Panc1 (cell line): Measurements from ENCODE around the gene CDYL2. TPM values are rescaled to one million over a fixed set of nuclear protein-coding genes. Genes with fewer than 3 reads are reported as not detected.

Experiments used
- ATAC-seq: fragments of 200-7000 bp; cut with Tn5 transposase; 2 replicates; pipeline ENCODE4 v1.9.1; 2020; ENCODE audit warnings: mild to moderate bottlenecking, moderate library complexity
- BruUV-seq: library from RNA; stranded (reverse); fragments of 400-500 nt; replicated peaks from 2 replicates; lab custom pipeline; 2021; lab: Mats Ljungman, UMichigan
- CTCF ChIA-PET: fragments of 300-600 bp; sonication (Branson Sonifier 250); formaldehyde crosslinking; loops from one replicate; lab custom pipeline; 2022; ENCODE audit warnings: antibody characterized with exemption; lab: Charles Lee
- POLR2A ChIA-PET: fragments of 300-600 bp; sonication (Branson Sonifier 250); formaldehyde crosslinking; loops from one replicate; lab custom pipeline; 2022; ENCODE audit warnings: antibody characterized with exemption; lab: Charles Lee
- DNase-seq: peaks from one replicate; pipeline ENCODE4 v3.0.0-alpha.2; 2010; ENCODE audit warnings: low read depth, low spot score
- H3K27ac ChIP-seq: 2 replicates; pipeline ENCODE4 v1.5.1; 2011; ENCODE audit warnings: mild to moderate bottlenecking, low read length, inconsistent platforms
- H3K27me3 ChIP-seq: fragments of 200-500 bp; sonication (Bioruptor generic); 2 replicates; pipeline ENCODE4 v1.6.0; 2014; ENCODE audit warnings: low read length, inconsistent platforms; ENCODE audit not compliant: control insufficient read depth, insufficient read depth
- H3K36me3 ChIP-seq: fragments of 200-500 bp; sonication (Bioruptor generic); 2 replicates; pipeline ENCODE4 v1.5.1; 2014; ENCODE audit warnings: inconsistent platforms, mild to moderate bottlenecking, low read length, moderate library complexity; ENCODE audit not compliant: control insufficient read depth, insufficient read depth
- H3K4me1 ChIP-seq: 2 replicates; pipeline ENCODE4 v1.5.1; 2011; ENCODE audit warnings: inconsistent platforms, mild to moderate bottlenecking, low read length, moderate library complexity; ENCODE audit not compliant: control insufficient read depth, insufficient read depth
- H3K4me3 ChIP-seq, 2 experiments: 2 replicates each; pipeline ENCODE4 v1.5.1; 2011 to 2012; ENCODE audit warnings: low read depth in 2 of 2, low read length in 2 of 2, mild to moderate bottlenecking in 2 of 2, inconsistent platforms in 1 of 2, moderate library complexity in 1 of 2
- H3K9me3 ChIP-seq: fragments of 200-500 bp; sonication (Bioruptor generic); 2 replicates; pipeline ENCODE4 v1.5.1; 2014; ENCODE audit warnings: low read depth, mild to moderate bottlenecking, inconsistent platforms, low read length, moderate library complexity; ENCODE audit not compliant: control insufficient read depth, insufficient read depth
- CTCF ChIP-seq: fragments of 450-650 bp; IDR thresholded peaks from 2 replicates; pipeline ENCODE4 v1.5.1; 2017; ENCODE audit warnings: mild to moderate bottlenecking
- POLR2AphosphoS5 ChIP-seq: IDR thresholded peaks from 2 replicates; pipeline ENCODE4 v1.6.1; 2012; ENCODE audit warnings: mild to moderate bottlenecking, low read depth, low read length, moderate library complexity
- REST ChIP-seq, 2 experiments: IDR thresholded peaks; 2 replicates each; pipeline ENCODE4 v1.6.1; 2011 to 2012; ENCODE audit warnings: low read depth in 2 of 2, control low read depth in 1 of 2, low read length in 1 of 2, mild to moderate bottlenecking in 1 of 2, moderate library complexity in 1 of 2; ENCODE audit not compliant: insufficient read depth in 1 of 2
- SIN3A ChIP-seq: IDR thresholded peaks from 2 replicates; pipeline ENCODE4 v1.6.1; 2012; ENCODE audit warnings: low read depth, mild to moderate bottlenecking, low read length, moderate library complexity, borderline replicate concordance; ENCODE audit not compliant: insufficient read depth
- TCF7L2 ChIP-seq: IDR thresholded peaks from 2 replicates; pipeline ENCODE4 v1.6.1; 2011; ENCODE audit warnings: mild to moderate bottlenecking, low read depth, low read length, inconsistent platforms
- in situ Hi-C: cut with HindIII; loops from 2 replicates; pipeline ENCODE4 v1.10.0; 2016; ENCODE audit warnings: low sequenced_read_pairs, low pct_unique_long_range_greater_than_20kb
- intact Hi-C: fragments of 100-400 bp; cut with micrococcal nuclease; formaldehyde crosslinking; loops from one replicate; pipeline ENCODE4 v1.10.0; 2022; ENCODE audit not compliant: unreplicated experiment
- total RNA-seq: library from RNA; stranded (reverse); gene quantifications from one replicate; pipeline ENCODE4 v1.2.1, GENCODE V29; 2021; ENCODE audit not compliant: unreplicated experiment

The CDYL2 gene
- total RNA-seq, 1 experiment from 2014 or later, result 6.1 TPM

DNA sequence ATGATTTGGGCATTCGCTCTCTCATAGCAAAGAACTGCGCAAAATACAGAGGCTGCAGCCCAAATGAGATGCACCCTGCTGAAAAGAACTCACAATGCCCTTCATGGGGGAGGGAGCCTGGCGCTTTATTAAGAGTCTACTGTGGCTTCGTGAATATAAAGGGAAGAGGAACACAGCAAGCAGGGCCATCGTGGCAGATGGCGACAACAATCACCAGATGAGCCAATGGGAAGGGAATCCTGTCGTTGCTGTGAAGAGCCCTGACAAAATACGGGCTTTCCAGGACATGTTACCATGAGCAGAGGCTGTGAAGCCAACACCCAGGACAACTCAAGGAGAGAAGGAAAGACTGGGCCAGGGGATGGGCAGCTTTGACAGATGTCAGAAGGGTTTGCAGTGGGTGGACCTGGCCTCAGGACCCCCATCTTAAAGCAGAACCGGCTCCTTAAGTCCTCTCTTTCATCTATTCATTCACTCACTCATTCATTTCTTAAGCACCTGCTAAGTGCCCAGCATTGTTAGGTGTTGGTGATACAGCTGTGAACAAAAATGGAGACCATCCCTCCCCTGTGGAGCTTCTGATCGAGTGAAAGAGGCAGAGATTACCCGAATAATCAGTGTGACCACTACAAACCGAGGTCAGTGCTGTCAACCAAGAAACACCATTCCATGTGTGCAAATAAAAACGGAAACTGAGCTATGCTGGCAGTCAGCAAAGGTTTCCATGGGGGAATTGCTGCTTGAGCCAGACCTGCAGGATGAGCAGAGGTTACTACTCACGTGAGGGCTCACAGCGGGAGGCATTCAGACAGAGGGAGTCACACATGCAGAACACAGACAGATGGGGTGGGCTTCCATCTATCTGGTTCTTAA is 137.8 kb downstream of the CDYL2 start:
- in situ Hi-C loops, result no loop called here
- Histone ChIP-seq H3K36me3 (no peaks in the 10 kb centered on the region), H3K27me3 (no peaks in the 10 kb centered on the region), H3K4me3 (no peak overlapping the region), H3K27ac (no peak overlapping the region), H3K4me1 (no peaks in the 10 kb centered on the region), H3K9me3 (no peaks in the 10 kb centered on the region)
- ChIA-PET CTCF (no interaction called here), POLR2A (no interaction called here)
- TF ChIP-seq REST (IDR thresholded peaks at IDR 0.05; ENCODE audit: insufficient read depth in 1 of 2, low read depth in 2 of 2, low read length in 1 of 2) (no peak), SIN3A (no peak), POLR2AphosphoS5 (no peak), CTCF (no peak), TCF7L2 (no peak)
- BruUV-seq, result no TSS peak
- DNase-seq (no peak), ATAC-seq (no peak)
- intact Hi-C loops, result no loop called here

GRCh38 chr16:80665356-80665755 is 139.0 kb downstream of the CDYL2 start:
- no peak for TF ChIP-seq TCF7L2
- no peak for TF ChIP-seq CTCF
- no peak for TF ChIP-seq SIN3A
- intact Hi-C loops, result no loop called here
- in situ Hi-C loops, result no loop called here
- Histone ChIP-seq H3K4me3 (no peak overlapping the region), H3K4me1 (no peaks in the 10 kb centered on the region), H3K27ac (no peak overlapping the region), H3K36me3 (no peaks in the 10 kb centered on the region), H3K27me3 (no peaks in the 10 kb centered on the region), H3K9me3 (no peaks in the 10 kb centered on the region)
- ATAC-seq (no peak), DNase-seq (no peak)
- BruUV-seq, result no TSS peak
- POLR2A ChIA-PET, result no interaction called here
- CTCF ChIA-PET, result no interaction called here
